H1 (cell line): ENCODE results near the gene ANKRD6. TPM values are rescaled to one million over a fixed set of nuclear protein-coding genes. Genes with fewer than 3 reads are reported as not detected.

Experiments
- CTCF ChIA-PET: fragments of 300-600 bp; sonication (Branson Sonifier 250); formaldehyde crosslinking; loops from one replicate; lab custom pipeline; 2021; ENCODE audit not compliant: partially characterized antibody; lab: Charles Lee
- POLR2A ChIA-PET: fragments of 300-600 bp; sonication (Branson Sonifier 250); formaldehyde crosslinking; loops from one replicate; lab custom pipeline; 2021; ENCODE audit warnings: inconsistent platforms; ENCODE audit not compliant: partially characterized antibody; lab: Charles Lee
- DNase-seq, 2 experiments: peaks; one replicate each; pipeline versions ENCODE4 v3.0.0 to v3.0.0-alpha.2; 2010 to 2022; ENCODE audit warnings: low spot score in 2 of 2, low read depth in 1 of 2, mixed read lengths in 1 of 2
- FAIRE-seq: peaks from 2 replicates; lab custom pipeline; 2011; peaks lifted over from hg19 to GRCh38; lab: Jason Lieb, UNC
- H2AFZ ChIP-seq: 2 replicates; pipeline ENCODE4 v1.8.1; 2012; ENCODE audit warnings: low read length, inconsistent platforms
- H2AK5ac ChIP-seq: 2 replicates; pipeline ENCODE4 v1.6.1; 2013; ENCODE audit warnings: low read depth, low read length
- H2BK120ac ChIP-seq: replicated peaks from 2 replicates; pipeline ENCODE3; 2013; ENCODE audit warnings: low read depth, low read length, inconsistent platforms
- H2BK12ac ChIP-seq: 2 replicates; pipeline ENCODE4 v1.6.1; 2013; ENCODE audit warnings: low read depth, low read length
- H2BK15ac ChIP-seq: 2 replicates; pipeline ENCODE4 v1.6.1; 2013; ENCODE audit warnings: low read length
- H2BK20ac ChIP-seq: 2 replicates; pipeline ENCODE4 v1.6.1; 2013; ENCODE audit warnings: low read length
- H2BK5ac ChIP-seq: 2 replicates; pipeline ENCODE4 v1.6.1; 2013; ENCODE audit warnings: low read depth, low read length
- H3K14ac ChIP-seq: 2 replicates; pipeline ENCODE4 v1.6.1; 2013; ENCODE audit warnings: inconsistent platforms; ENCODE audit not compliant: insufficient read length
- H3K18ac ChIP-seq: 2 replicates; pipeline ENCODE4 v1.6.1; 2013; ENCODE audit warnings: low read length; ENCODE audit errors: extremely low read depth
- H3K23ac ChIP-seq: 2 replicates; pipeline ENCODE4 v1.6.1; 2013; ENCODE audit warnings: inconsistent platforms; ENCODE audit not compliant: insufficient read length
- H3K23me2 ChIP-seq: 2 replicates; pipeline ENCODE4 v1.6.1; 2013; ENCODE audit warnings: low read depth, low read length
- H3K27ac ChIP-seq: 2 replicates; pipeline ENCODE4 v1.6.1; 2011; ENCODE audit warnings: low read depth, low read length, inconsistent platforms
- H3K27me3 ChIP-seq, 4 experiments: replicated peaks in 1 of 4; 1 replicate in 1 of 4; 2 replicates in 3 of 4; pipeline versions ENCODE4 v1.6.1 to v1.8.1; 2011 to 2013; ENCODE audit warnings: low read length in 3 of 4, mild to moderate bottlenecking in 3 of 4, inconsistent platforms in 2 of 4, mixed read lengths in 2 of 4, moderate library complexity in 1 of 4; ENCODE audit not compliant: control insufficient read depth in 3 of 4, insufficient read depth in 3 of 4; ENCODE audit errors: extremely low read depth in 1 of 4
- H3K36me3 ChIP-seq, 4 experiments: 2 replicates each; pipeline versions ENCODE4 v1.6.1 to v1.8.1; 2011 to 2013; ENCODE audit warnings: mild to moderate bottlenecking in 4 of 4, low read length in 3 of 4, moderate library complexity in 2 of 4, control low read depth in 1 of 4, inconsistent platforms in 1 of 4; ENCODE audit not compliant: insufficient read depth in 4 of 4, control insufficient read depth in 2 of 4
- H3K4ac ChIP-seq: replicated peaks from 2 replicates; pipeline ENCODE3; 2013; ENCODE audit warnings: low read length, low read depth, mixed read lengths, inconsistent platforms; ENCODE audit not compliant: insufficient read length
- H3K4me1 ChIP-seq, 4 experiments: replicated peaks in 1 of 4; 1 replicate in 1 of 4; 2 replicates in 3 of 4; pipeline versions ENCODE4 v1.6.1 to v1.8.1; 2011 to 2013; ENCODE audit warnings: low read length in 3 of 4, inconsistent platforms in 2 of 4, mixed read lengths in 1 of 4; ENCODE audit not compliant: insufficient read depth in 4 of 4, control insufficient read depth in 3 of 4
- H3K4me2 ChIP-seq, 2 experiments: 2 replicates each; pipeline versions ENCODE4 v1.6.1 to v1.8.1; 2011 to 2013; ENCODE audit warnings: low read depth in 2 of 2, low read length in 2 of 2, control low read depth in 1 of 2, inconsistent platforms in 1 of 2, mild to moderate bottlenecking in 1 of 2; ENCODE audit not compliant: insufficient read depth in 1 of 2
- H3K4me3 ChIP-seq, 4 experiments: fragments of 200-600, 300-600 bp in 1 of 4; sonication (generic), shearing (Covaris generic), sonication (Bioruptor Twin) in 1 of 4; 2 replicates each; pipeline versions ENCODE4 v1.5.1 to v1.8.1; 2011 to 2016; ENCODE audit warnings: low read length in 4 of 4, low read depth in 3 of 4, control low read depth in 2 of 4, inconsistent platforms in 2 of 4, mild to moderate bottlenecking in 2 of 4, mixed read lengths in 1 of 4, moderate library complexity in 1 of 4; ENCODE audit not compliant: insufficient read depth in 2 of 4; ENCODE audit errors: extremely low read depth in 1 of 4
- H3K56ac ChIP-seq: replicated peaks from 2 replicates; pipeline ENCODE3; 2013; ENCODE audit warnings: low read depth, mild to moderate bottlenecking, mixed read lengths, low read length, inconsistent platforms; ENCODE audit not compliant: insufficient read length
- H3K79me1 ChIP-seq: 2 replicates; pipeline ENCODE4 v1.6.1; 2013; ENCODE audit warnings: low read depth, low read length, control low read depth
- H3K79me2 ChIP-seq, 2 experiments: 2 replicates each; pipeline versions ENCODE4 v1.6.1 to v1.8.1; 2012 to 2013; ENCODE audit warnings: low read length in 2 of 2, mild to moderate bottlenecking in 2 of 2, inconsistent platforms in 1 of 2; ENCODE audit not compliant: insufficient read depth in 2 of 2, control insufficient read depth in 1 of 2
- H3K9ac ChIP-seq, 4 experiments: replicated peaks in 1 of 4; 1 replicate in 1 of 4; 2 replicates in 3 of 4; pipeline versions ENCODE4 v1.6.1 to v1.8.1; 2011 to 2013; ENCODE audit warnings: low read depth in 3 of 4, low read length in 3 of 4, control low read depth in 2 of 4, mild to moderate bottlenecking in 2 of 4, moderate library complexity in 2 of 4, inconsistent platforms in 1 of 4; ENCODE audit errors: extremely low read depth in 1 of 4
- H3K9me3 ChIP-seq, 2 experiments: 2 replicates each; pipeline versions ENCODE4 v1.6.1 to v1.8.1; 2012 to 2013; ENCODE audit warnings: mild to moderate bottlenecking in 2 of 2, moderate library complexity in 2 of 2, control low read depth in 1 of 2, inconsistent platforms in 1 of 2, low read depth in 1 of 2, low read length in 1 of 2, mixed read lengths in 1 of 2; ENCODE audit not compliant: insufficient read depth in 2 of 2
- H4K20me1 ChIP-seq, 2 experiments: replicated peaks in 1 of 2; 2 replicates each; pipeline versions ENCODE3 to v1.8.1; 2011 to 2013; ENCODE audit warnings: inconsistent platforms in 2 of 2, low read length in 2 of 2, mild to moderate bottlenecking in 1 of 2; ENCODE audit not compliant: insufficient read depth in 2 of 2, control insufficient read depth in 1 of 2
- H4K5ac ChIP-seq: 2 replicates; pipeline ENCODE4 v1.6.1; 2013; ENCODE audit warnings: low read length, low read depth, mixed read lengths, inconsistent platforms; ENCODE audit not compliant: insufficient read length
- H4K8ac ChIP-seq: 2 replicates; pipeline ENCODE4 v1.8.0; 2013; ENCODE audit warnings: mild to moderate bottlenecking, moderate library complexity, low read length, inconsistent platforms; ENCODE audit not compliant: insufficient read depth; ENCODE audit errors: extremely low read depth
- H4K91ac ChIP-seq: replicated peaks from 2 replicates; pipeline ENCODE3; 2013; ENCODE audit warnings: low read length, mixed read lengths, inconsistent platforms; ENCODE audit not compliant: insufficient read length
- CBX5 ChIP-seq: fragments of 300-800, 300-1000 bp; sonication (generic); IDR thresholded peaks from 2 replicates; pipeline ENCODE4 v1.7.1; 2016; ENCODE audit warnings: antibody characterized with exemption, low read length, low read depth
- CBX8 ChIP-seq: fragments of 300-800, 300-1000 bp; sonication (generic); IDR thresholded peaks from 2 replicates; pipeline ENCODE4 v1.7.1; 2016; ENCODE audit warnings: low read depth, low read length, borderline replicate concordance
- GABPA ChIP-seq: IDR thresholded peaks from 2 replicates; pipeline ENCODE4 v1.6.1; 2011; ENCODE audit warnings: mild to moderate bottlenecking, low read length, moderate library complexity, borderline replicate concordance; ENCODE audit not compliant: insufficient read depth
- JUN ChIP-seq: IDR thresholded peaks from 2 replicates; pipeline ENCODE4 v1.6.1; 2011; ENCODE audit warnings: low read depth, mild to moderate bottlenecking, improper control_type of control experiment, low read length
- JUND ChIP-seq: IDR thresholded peaks from 2 replicates; pipeline ENCODE4 v1.6.1; 2011; ENCODE audit warnings: mild to moderate bottlenecking, improper control_type of control experiment, low read length
- RBBP5 ChIP-seq: IDR thresholded peaks from 2 replicates; pipeline ENCODE4 v1.7.1; 2012; ENCODE audit warnings: low read depth, mild to moderate bottlenecking, inconsistent platforms, low read length, moderate library complexity, borderline replicate concordance
- RNF2 ChIP-seq: fragments of 200-900, 300-1000 bp; sonication (generic); IDR thresholded peaks from 2 replicates; pipeline ENCODE4 v1.7.1; 2016; ENCODE audit warnings: borderline replicate concordance, low read depth, mild to moderate bottlenecking, antibody characterized with exemption, low read length; ENCODE audit not compliant: poor library complexity, severe bottlenecking; ENCODE audit errors: missing control alignments
- SIN3A ChIP-seq, 2 experiments: IDR thresholded peaks in 1 of 2; conservative IDR thresholded peaks in 1 of 2; 2 replicates each; pipeline ENCODE4 v1.6.1; 2011 to 2012; ENCODE audit warnings: low read length in 2 of 2, improper control_type of control experiment in 1 of 2, low read depth in 1 of 2, mild to moderate bottlenecking in 1 of 2
- SP4 ChIP-seq: IDR thresholded peaks from 2 replicates; pipeline ENCODE4 v1.6.1; 2012; ENCODE audit warnings: low read length, inconsistent platforms
- TEAD4 ChIP-seq: IDR thresholded peaks from 2 replicates; pipeline ENCODE4 v1.6.1; 2012; ENCODE audit warnings: low read depth, low read length, inconsistent platforms, mixed read lengths
- ZNF274 ChIP-seq: IDR thresholded peaks from 2 replicates; pipeline ENCODE4 v1.7.0; 2012; ENCODE audit warnings: low read length, borderline replicate concordance; ENCODE audit errors: extremely low read depth
- WGBS, 2 experiments: shearing (Covaris generic) in 1 of 2; methylation state at CpG; one replicate each; pipeline versions ENCODE4 v1.1.6 to v1.1.7; 2013 to 2015; ENCODE audit warnings: low lambda C conversion rate in 2 of 2, mixed read lengths in 2 of 2, inconsistent platforms in 1 of 2, low coverage in 1 of 2, missing lambda C conversion rate in 1 of 2; ENCODE audit not compliant: insufficient replicate concordance in 2 of 2, insufficient coverage in 1 of 2, insufficient read length in 1 of 2; ENCODE audit errors: extremely low coverage in 1 of 2, missing lambda C conversion rate in 1 of 2; 5-methylcytosine and 5-hydroxymethylcytosine counted together
- polyA plus RNA-seq, 7 experiments: library from polyadenylated mRNA; depleted of rRNA in 3 of 7; stranded (reverse) in 5 of 7; unstranded in 2 of 7; fragments of >200 nt in 5 of 7; fragments of 200-250 nt in 2 of 7; gene quantifications; 1 replicate in 5 of 7; 2 replicates in 1 of 7; 4 replicates in 1 of 7; pipeline versions ENCODE4 v1.2.1 to v1.2.3, GENCODE V29; 2011 to 2013; ENCODE audit warnings: missing spikeins in 2 of 7, mixed read lengths in 2 of 7
- total RNA-seq: library from RNA; stranded (reverse); fragmentation: NEBNext Ultra II Directional; extraction: Animal tissue kit (Norgen Biotek cat#: 25700); gene quantifications from 2 replicates; pipeline ENCODE4 v1.2.1, GENCODE V29; 2021
- TF ChIP-seq, protein P1 (sequence below): IDR thresholded peaks from 2 replicates; pipeline ENCODE4 v1.6.1; 2011; ENCODE audit warnings: low read length, improper control_type of control experiment

Gene ANKRD6
- total and polyA plus RNA-seq, 2 of the 8 experiments (the other 6 are each of a cell fraction or from before 2014, with no cell fraction given): 5.9 to 12.8 TPM

DNA sequence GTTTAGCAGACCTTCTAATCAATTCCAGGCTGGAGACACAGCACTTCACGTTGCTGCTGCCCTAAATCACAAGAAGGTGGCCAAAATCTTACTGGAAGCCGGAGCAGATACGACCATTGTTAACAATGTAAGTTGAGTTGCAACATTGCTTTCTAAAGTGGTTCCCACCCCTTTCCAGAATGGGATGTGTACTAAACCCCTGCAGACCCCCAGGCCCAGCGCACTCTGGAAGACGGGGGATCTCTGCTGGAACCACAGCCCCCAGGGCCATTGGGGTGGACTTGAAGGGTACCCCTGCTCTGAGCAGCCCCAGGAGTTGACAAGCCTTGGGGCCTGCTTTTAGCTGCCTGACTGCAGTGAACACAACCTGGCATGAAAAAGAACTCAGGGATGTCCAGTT is 183.6 kb downstream of the ANKRD6 start:
- 93% methylated on average over 5 of the region's 5 CpGs; no CpG with 5 or more reads in 1 of the 2 experiments for WGBS, 2 experiments
- Histone ChIP-seq H3K4me2 (no peak overlapping the region), H4K20me1 (no peaks in the 10 kb centered on the region), H2BK5ac (no peak overlapping the region), H3K27ac (no peak overlapping the region), H3K79me2 (no peaks in the 10 kb centered on the region), H2AK5ac (no peak overlapping the region), H3K27me3 (no peaks in the 10 kb centered on the region), H3K23ac (no peak overlapping the region), H2BK15ac (no peak overlapping the region), H3K4me1 (no peaks in the 10 kb centered on the region), H3K4me3 (no peak overlapping the region), H4K91ac (no peak overlapping the region), H3K18ac (no peak overlapping the region), H4K5ac (no peak overlapping the region), H3K4ac (no peak overlapping the region), H3K56ac (no peak overlapping the region), H3K9ac (no peak overlapping the region), H3K14ac (no peak overlapping the region), H3K36me3 (no peaks in the 10 kb centered on the region), H4K8ac (no peak overlapping the region), H3K23me2 (no peaks in the 10 kb centered on the region), H3K9me3 (no peaks in the 10 kb centered on the region), H2BK12ac (no peak overlapping the region), H2AFZ (no peak overlapping the region), H2BK120ac (no peak overlapping the region), H3K79me1 (no peaks in the 10 kb centered on the region), H2BK20ac (no peak overlapping the region)
- POLR2A ChIA-PET: interaction anchor here (0.9 kb wide), 1 partner anchor 194 kb away, joined by 3 read pairs; no protein-coding TSS in a partner anchor
- DNase-seq: peak in 1 of 2 experiments; percentile 24
- CTCF ChIA-PET: interaction anchor here (0.6 to 11.0 kb wide), 6 partner anchors 12 to 634 kb away, joined by 3 to 183 read pairs (median 4); partner anchors contain the start of gene ANKRD6
- FAIRE-seq: no peak
- TF ChIP-seq TEAD4 (no peak), SP4 (no peak), JUN (no peak), RNF2 (no peak), SIN3A (conservative IDR thresholded peaks at IDR 0.05 in 1 of 2, IDR thresholded peaks at IDR 0.05 in 1 of 2; ENCODE audit: low read depth in 1 of 2, low read length in 2 of 2) (no peak), ZNF274 (no peak), JUND (no peak), CBX5 (no peak), GABPA (no peak), CBX8 (no peak), RBBP5 (no peak)
- TF ChIP-seq, protein P1, sequence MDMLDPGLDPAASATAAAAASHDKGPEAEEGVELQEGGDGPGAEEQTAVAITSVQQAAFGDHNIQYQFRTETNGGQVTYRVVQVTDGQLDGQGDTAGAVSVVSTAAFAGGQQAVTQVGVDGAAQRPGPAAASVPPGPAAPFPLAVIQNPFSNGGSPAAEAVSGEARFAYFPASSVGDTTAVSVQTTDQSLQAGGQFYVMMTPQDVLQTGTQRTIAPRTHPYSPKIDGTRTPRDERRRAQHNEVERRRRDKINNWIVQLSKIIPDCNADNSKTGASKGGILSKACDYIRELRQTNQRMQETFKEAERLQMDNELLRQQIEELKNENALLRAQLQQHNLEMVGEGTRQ: no peak
